Measurements from ENCODE around the gene CASKIN2. TPM values are rescaled to one million over a fixed set of nuclear protein-coding genes. Genes with fewer than 3 reads are reported as not detected.
"Not testable (repeated sequence)": the region's sequence is repeated elsewhere in the genome, so short reads cannot be mapped to it uniquely, and the experiment has no call there.

The CASKIN2 gene
- polyA plus RNA-seq, 2 of the 4 experiments (the other 2 are of a cell fraction), result 3.6 to 11.2 TPM

DNA sequence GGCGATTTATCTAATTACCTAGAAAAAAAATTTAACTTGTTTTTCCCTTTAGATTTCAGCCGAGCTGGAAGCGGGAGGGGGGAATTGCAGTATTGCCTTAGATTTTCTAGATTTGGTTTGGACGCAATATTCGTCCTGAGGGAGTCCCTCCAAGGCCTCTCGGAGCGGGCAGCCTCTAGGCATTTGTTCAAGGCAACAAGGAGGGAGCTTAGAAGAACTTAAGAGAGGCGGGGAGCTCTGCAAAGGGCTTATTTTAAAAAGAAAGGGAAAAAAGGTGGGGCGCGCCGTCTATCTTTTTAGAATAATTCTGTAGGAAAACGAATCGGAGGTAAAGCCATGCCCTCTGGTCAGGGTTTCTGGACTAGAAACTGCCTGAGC is 59.3 kb downstream of the CASKIN2 start:
- FAIRE-seq (no peak), ATAC-seq (peak; percentile 54 to 62), DNase-seq (ENCODE audit: low read depth in 1 of 2, low spot score in 1 of 2) (no peak)
- TF ChIP-seq PHF8 (IDR thresholded peaks at IDR 0.05; ENCODE audit: borderline replicate concordance, low read depth) (peak; percentile 31; the same call in 1 of the 2 replicates), FOSB (CRISPR knock-in tag; IDR thresholded peaks at IDR 0.05) (no peak), HOXA7 (CRISPR knock-in tag; IDR thresholded peaks at IDR 0.05) (0 out of 2 replicates have a peak, but pooled peaks have one; percentile 40), RAD21 (conservative IDR thresholded peaks at IDR 0.05 in 1 of 2, IDR thresholded peaks at IDR 0.05 in 1 of 2) (peak in 1 of 2 experiments; percentile 11; a peak in 1 of 5 replicates), NFE2L2 (conservative IDR thresholded peaks at IDR 0.05; ENCODE audit: low read length) (no peak)
- TF ChIP-seq, protein P1, sequence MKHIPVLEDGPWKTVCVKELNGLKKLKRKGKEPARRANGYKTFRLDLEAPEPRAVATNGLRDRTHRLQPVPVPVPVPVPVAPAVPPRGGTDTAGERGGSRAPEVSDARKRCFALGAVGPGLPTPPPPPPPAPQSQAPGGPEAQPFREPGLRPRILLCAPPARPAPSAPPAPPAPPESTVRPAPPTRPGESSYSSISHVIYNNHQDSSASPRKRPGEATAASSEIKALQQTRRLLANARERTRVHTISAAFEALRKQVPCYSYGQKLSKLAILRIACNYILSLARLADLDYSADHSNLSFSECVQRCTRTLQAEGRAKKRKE (CRISPR knock-in tag; IDR thresholded peaks at IDR 0.05; ENCODE audit: low read depth), result 0 out of 2 replicates have a peak, but pooled peaks have one; percentile 22
- TF ChIP-seq, protein P2, sequence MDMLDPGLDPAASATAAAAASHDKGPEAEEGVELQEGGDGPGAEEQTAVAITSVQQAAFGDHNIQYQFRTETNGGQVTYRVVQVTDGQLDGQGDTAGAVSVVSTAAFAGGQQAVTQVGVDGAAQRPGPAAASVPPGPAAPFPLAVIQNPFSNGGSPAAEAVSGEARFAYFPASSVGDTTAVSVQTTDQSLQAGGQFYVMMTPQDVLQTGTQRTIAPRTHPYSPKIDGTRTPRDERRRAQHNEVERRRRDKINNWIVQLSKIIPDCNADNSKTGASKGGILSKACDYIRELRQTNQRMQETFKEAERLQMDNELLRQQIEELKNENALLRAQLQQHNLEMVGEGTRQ (IDR thresholded peaks at IDR 0.05), result no peak
- TF ChIP-seq, protein P3, sequence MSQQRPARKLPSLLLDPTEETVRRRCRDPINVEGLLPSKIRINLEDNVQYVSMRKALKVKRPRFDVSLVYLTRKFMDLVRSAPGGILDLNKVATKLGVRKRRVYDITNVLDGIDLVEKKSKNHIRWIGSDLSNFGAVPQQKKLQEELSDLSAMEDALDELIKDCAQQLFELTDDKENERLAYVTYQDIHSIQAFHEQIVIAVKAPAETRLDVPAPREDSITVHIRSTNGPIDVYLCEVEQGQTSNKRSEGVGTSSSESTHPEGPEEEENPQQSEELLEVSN (IDR thresholded peaks at IDR 0.05; ENCODE audit: borderline replicate concordance, low read depth), result peak; percentile 45; the same call in 1 of the 2 replicates
- no peaks in the 10 kb centered on the region for H3K9me3 ChIP-seq
- ChIA-PET CTCF (interaction anchor here (0.5 to 4.3 kb wide), 14 partner anchors 8 to 293 kb away, joined by 3 to 19 read pairs (median 4); partner anchors contain the start of gene TSEN54), POLR2A (interaction anchor here (0.5 to 2.7 kb wide), 17 partner anchors 9 to 443 kb away, joined by 3 to 30 read pairs (median 4); partner anchors contain the start of genes GGA3, GRB2, MRPL58 and MRPS7)
- peaks cover 23% of the 10 kb centered on the region for H3K4me1 ChIP-seq
- 9% methylated on average over 13 of the region's 13 CpGs for WGBS (ENCODE audit: missing lambda C conversion rate)
- H3K4me2 ChIP-seq, result peak overlapping the region; percentile 89
- peak overlapping the region; percentile 92 to 95 for H3K27ac ChIP-seq
- H3K4me3 ChIP-seq, result peak overlapping the region; percentile 91

GRCh38 chr17:75454672-75455071 is 60.7 kb downstream of the CASKIN2 start:
- peaks cover 20% of the 10 kb centered on the region for H3K4me1 ChIP-seq
- not testable (repeated sequence) for DNase-seq (ENCODE audit: low read depth in 1 of 2, low spot score in 1 of 2); H3K4me3 ChIP-seq; H3K4me2 ChIP-seq; ATAC-seq; H3K27ac ChIP-seq; FAIRE-seq; H3K9me3 ChIP-seq
- ChIA-PET CTCF (interaction anchor here (1.0 to 4.3 kb wide), 6 partner anchors 10 to 146 kb away, joined by 3 to 19 read pairs (median 4); no protein-coding TSS in a partner anchor), POLR2A (interaction anchor here (0.7 to 2.7 kb wide), 2 partner anchors 165 to 259 kb away, joined by 4 to 10 read pairs; partner anchors contain the start of gene SLC25A19)
- 95% methylated on average over 3 of the region's 3 CpGs for WGBS (ENCODE audit: missing lambda C conversion rate)

GRCh38 chr17:75454193-75454592 is 61.1 kb downstream of the CASKIN2 start:
- Histone ChIP-seq H3K4me1 (peaks cover 15% of the 10 kb centered on the region), H3K4me2 (no peak overlapping the region), H3K27ac (no peak overlapping the region), H3K9me3 (no peaks in the 10 kb centered on the region), H3K4me3 (no peak overlapping the region)
- ATAC-seq, result no peak
- CTCF ChIA-PET, result interaction anchor here (1.0 to 4.3 kb wide), 9 partner anchors 10 to 147 kb away, joined by 3 to 19 read pairs (median 3); partner anchors contain the start of gene TSEN54
- POLR2A ChIA-PET, result no interaction called here
- no peak for DNase-seq (ENCODE audit: low read depth in 1 of 2, low spot score in 1 of 2)
- TF ChIP-seq ZFP36 (IDR thresholded peaks at IDR 0.05; ENCODE audit: borderline replicate concordance, partially characterized antibody), result no peak
- TF ChIP-seq, protein P4, sequence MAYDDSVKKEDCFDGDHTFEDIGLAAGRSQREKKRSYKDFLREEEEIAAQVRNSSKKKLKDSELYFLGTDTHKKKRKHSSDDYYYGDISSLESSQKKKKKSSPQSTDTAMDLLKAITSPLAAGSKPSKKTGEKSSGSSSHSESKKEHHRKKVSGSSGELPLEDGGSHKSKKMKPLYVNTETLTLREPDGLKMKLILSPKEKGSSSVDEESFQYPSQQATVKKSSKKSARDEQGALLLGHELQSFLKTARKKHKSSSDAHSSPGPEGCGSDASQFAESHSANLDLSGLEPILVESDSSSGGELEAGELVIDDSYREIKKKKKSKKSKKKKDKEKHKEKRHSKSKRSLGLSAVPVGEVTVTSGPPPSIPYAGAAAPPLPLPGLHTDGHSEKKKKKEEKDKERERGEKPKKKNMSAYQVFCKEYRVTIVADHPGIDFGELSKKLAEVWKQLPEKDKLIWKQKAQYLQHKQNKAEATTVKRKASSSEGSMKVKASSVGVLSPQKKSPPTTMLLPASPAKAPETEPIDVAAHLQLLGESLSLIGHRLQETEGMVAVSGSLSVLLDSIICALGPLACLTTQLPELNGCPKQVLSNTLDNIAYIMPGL (CRISPR knock-in tag; IDR thresholded peaks at IDR 0.05; ENCODE audit: borderline replicate concordance), result no peak
- no peak for TF ChIP-seq KDM5A (IDR thresholded peaks at IDR 0.05)
- TF ChIP-seq CEBPB (IDR thresholded peaks at IDR 0.05), result no peak
- TF ChIP-seq CTCF (IDR thresholded peaks at IDR 0.05), result no peak
- no peak for FAIRE-seq

All from A549 (cell line).